Sigmoid colon (tissue), 7 donors: Measurements from ENCODE around the gene PCDHGA2. TPM values are rescaled to one million over a fixed set of nuclear protein-coding genes. Genes with fewer than 3 reads are reported as not detected.
"Not testable (repeated sequence)": the region's sequence is repeated elsewhere in the genome, so short reads cannot be mapped to it uniquely, and the experiment has no call there.

Source experiments
- DNase-seq: peaks from one replicate; pipeline ENCODE4 v3.0.0-alpha.2; 2019
- H3K27ac ChIP-seq, 4 donors: fragments of 200-600 bp; sonication (generic); one replicate each; pipeline ENCODE4 v1.5.1; 2016 to 2019; ENCODE audit warnings: mild to moderate bottlenecking in 1 of 4
- H3K27me3 ChIP-seq, 3 donors: fragments of 200-600 bp; sonication (generic); one replicate each; pipeline ENCODE4 v1.5.1; 2019; ENCODE audit warnings: mild to moderate bottlenecking in 1 of 3
- H3K36me3 ChIP-seq, 4 donors: fragments of 200-600 bp; sonication (generic); one replicate each; pipeline ENCODE4 v1.5.1; 2016 to 2019
- H3K4me1 ChIP-seq, 4 donors: fragments of 200-600 bp; sonication (generic); one replicate each; pipeline ENCODE4 v1.5.1; 2017 to 2019
- H3K4me3 ChIP-seq, 4 donors: fragments of 200-600 bp; sonication (generic); one replicate each; pipeline ENCODE4 v1.5.1; 2017 to 2019; ENCODE audit warnings: mild to moderate bottlenecking in 2 of 4, moderate library complexity in 1 of 4
- H3K9me3 ChIP-seq, 4 donors: fragments of 200-600 bp in 3 of 4; sonication (generic) in 3 of 4; one replicate each; pipeline versions ENCODE4 v1.5.1 to v1.6.1; 2013 to 2019
- CTCF ChIP-seq, 4 experiments: fragments of 450-650 bp in 3 of 4; fragments of 200-600 bp in 1 of 4; IDR thresholded peaks; one replicate each; pipeline ENCODE4 v1.5.1; 2016 to 2019; ENCODE audit warnings: antibody characterized with exemption in 4 of 4, mild to moderate bottlenecking in 3 of 4, moderate library complexity in 2 of 4
- EP300 ChIP-seq, 4 donors: sonication (generic); formaldehyde crosslinking; IDR thresholded peaks; one replicate each; pipeline ENCODE4 v1.6.1; 2017; ENCODE audit warnings: antibody characterized with exemption in 4 of 4
- POLR2A ChIP-seq, 2 donors: fragments of 450-650 bp; IDR thresholded peaks; one replicate each; pipeline ENCODE4 v1.6.1; 2016; ENCODE audit warnings: antibody characterized with exemption in 2 of 2, mild to moderate bottlenecking in 2 of 2, moderate library complexity in 2 of 2
- POLR2AphosphoS5 ChIP-seq, 4 donors: sonication (generic); formaldehyde crosslinking; IDR thresholded peaks; one replicate each; pipeline ENCODE4 v1.6.1; 2017; ENCODE audit warnings: antibody characterized with exemption in 4 of 4
- WGBS, 2 donors: extraction: QIAGEN DNeasy Blood & Tissue Kit; methylation state at CpG; one replicate each; pipeline ENCODE4 v1.1.7; 2013; 5-methylcytosine and 5-hydroxymethylcytosine counted together
- intact Hi-C: fragments of 100-400 bp; cut with DNase I; formaldehyde crosslinking; loops from one replicate; pipeline ENCODE4 v1.15.1; 2023
- polyA plus RNA-seq, 3 donors: library from polyadenylated mRNA; stranded (reverse); fragments of 200-250 nt; gene quantifications; one replicate each; pipeline ENCODE4 v1.2.3, GENCODE V29; 2013
- total RNA-seq, 4 donors: library from RNA; depleted of rRNA; stranded (reverse); fragments of >200 nt; gene quantifications; one replicate each; pipeline ENCODE4 v1.1.0, GENCODE V29; 2016
- donor health status: healthy with polysubstance abuse.
- donor health status: Bipolar disorder and iron deficiency.
- donor health status: healthy.

PCDHGA2 gene
- total and polyA plus RNA-seq, 7 donors = 0.47 to 4.9 (median 3.6) TPM; not detected in 2

DNA sequence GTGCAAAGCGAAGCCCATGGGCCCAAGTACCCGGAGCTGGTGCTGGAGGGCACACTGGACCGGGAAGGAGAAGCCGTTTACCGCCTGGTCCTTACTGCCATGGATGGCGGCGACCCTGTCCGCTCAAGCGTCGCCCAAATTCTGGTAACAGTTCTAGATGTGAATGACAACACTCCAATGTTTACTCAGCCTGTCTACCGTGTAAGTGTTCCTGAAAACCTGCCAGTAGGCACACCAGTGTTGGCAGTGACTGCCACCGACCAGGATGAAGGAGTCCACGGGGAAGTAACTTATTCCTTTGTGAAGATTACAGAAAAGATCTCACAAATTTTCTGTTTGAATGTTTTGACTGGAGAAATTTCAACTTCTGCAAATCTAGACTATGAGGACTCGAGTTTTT lies 36.1 kb downstream of the PCDHGA2 start:
- Histone ChIP-seq H3K4me3 (no peak overlapping the region), H3K27me3 (no peaks in the 10 kb centered on the region), H3K9me3 (peaks cover 42 to 91% (median 72%) of the 10 kb centered on the region in 4 donors), H3K27ac (no peak overlapping the region), H3K36me3 (peaks cover 0 to 6% (median 0%) of the 10 kb centered on the region in 4 donors), H3K4me1 (no peaks in the 10 kb centered on the region)
- intact Hi-C loops = no loop called here
- WGBS, 2 donors = 69 to 72% methylated on average over 14 of the region's 14 CpGs
- TF ChIP-seq CTCF (IDR thresholded peaks at IDR 0.05) (no peak), EP300 (IDR thresholded peaks at IDR 0.05) (no peak), POLR2A (IDR thresholded peaks at IDR 0.05) (no peak), POLR2AphosphoS5 (IDR thresholded peaks at IDR 0.05) (no peak)
- no peak for DNase-seq

- DNase-seq, H3K36me3 ChIP-seq, H3K4me3 ChIP-seq, intact Hi-C loops, H3K4me1 ChIP-seq, H3K27me3 ChIP-seq, H3K27ac ChIP-seq: not testable (repeated sequence)
- 60 to 72% methylated on average over 42 to 43 of the region's 48 CpGs for WGBS, 2 donors
- H3K9me3 ChIP-seq = peaks cover 41 to 85% (median 67%) of the 10 kb centered on the region in 4 donors
Measured at GRCh38 chr5:141375444-141376155, 37.0 kb downstream of the PCDHGA2 start.

GRCh38 chr5:141382469-141383294 lies 44.1 kb downstream of the PCDHGA2 start, which contains the start of gene PCDHGA7:
Gene PCDHGA7, plus strand, starts transcription at chr5:141382742. Its CDS starts 158 bp downstream, at chr5:141382900.
- Histone ChIP-seq H3K4me1 (no peaks in the 10 kb centered on the region), H3K9me3 (peaks cover 22 to 89% (median 66%) of the 10 kb centered on the region in 4 donors), H3K27ac (no peak within 1 kb of the TSS), H3K4me3 (peak within 1 kb of the TSS in 1 of 4 donors; percentile 8), H3K27me3 (peaks cover 0 to 9% (median 0%) of the 10 kb centered on the region in 3 donors), H3K36me3 (peaks cover 0 to 6% (median 0%) of the 10 kb centered on the region in 4 donors)
- peak; percentile 30 for DNase-seq
- intact Hi-C loops = no loop called here
- TF ChIP-seq EP300 (IDR thresholded peaks at IDR 0.05) (no peak), POLR2AphosphoS5 (IDR thresholded peaks at IDR 0.05) (no peak), CTCF (IDR thresholded peaks at IDR 0.05) (no peak), POLR2A (IDR thresholded peaks at IDR 0.05) (no peak)
- WGBS, 2 donors = 19 to 40% methylated on average over 37 of the region's 37 CpGs

DNA sequence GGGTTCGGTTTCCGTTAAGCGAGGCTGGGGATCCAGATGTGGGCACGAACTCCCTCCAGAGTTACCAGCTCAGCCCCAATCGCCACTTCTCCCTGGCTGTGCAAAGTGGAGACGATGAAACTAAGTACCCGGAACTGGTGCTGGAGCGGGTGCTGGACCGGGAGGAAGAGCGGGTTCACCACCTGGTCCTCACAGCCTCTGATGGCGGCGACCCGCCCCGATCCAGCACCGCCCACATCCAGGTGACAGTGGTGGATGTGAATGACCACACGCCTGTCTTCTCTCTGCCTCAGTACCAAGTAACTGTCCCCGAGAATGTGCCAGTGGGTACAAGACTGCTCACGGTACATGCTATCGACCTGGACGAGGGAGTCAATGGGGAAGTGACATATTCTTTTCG lies 44.8 kb downstream of the PCDHGA2 start:
- WGBS, 2 donors = 43 to 60% methylated on average over 21 of the region's 21 CpGs
- no peak overlapping the region for H3K4me3 ChIP-seq
- peaks cover 24 to 86% (median 63%) of the 10 kb centered on the region in 4 donors for H3K9me3 ChIP-seq
- H3K36me3 ChIP-seq = peaks cover 0 to 6% (median 0%) of the 10 kb centered on the region in 4 donors
- intact Hi-C loops = no loop called here
- TF ChIP-seq CTCF (IDR thresholded peaks at IDR 0.05) = no peak
- TF ChIP-seq POLR2A (IDR thresholded peaks at IDR 0.05) = no peak
- TF ChIP-seq EP300 (IDR thresholded peaks at IDR 0.05) = no peak
- TF ChIP-seq POLR2AphosphoS5 (IDR thresholded peaks at IDR 0.05) = no peak
- no peak overlapping the region for H3K27ac ChIP-seq
- DNase-seq = no peak
- peaks cover 0 to 9% (median 0%) of the 10 kb centered on the region in 3 donors for H3K27me3 ChIP-seq
- H3K4me1 ChIP-seq = no peaks in the 10 kb centered on the region
